AG20443 (cell line): Measurements from ENCODE around the gene PDSS2.
"Not testable (repeated sequence)": the region's sequence is repeated elsewhere in the genome, so short reads cannot be mapped to it uniquely, and the experiment has no call there.

Experiments
- DNase-seq: peaks from one replicate; pipeline ENCODE4 v3.0.0; 2012; ENCODE audit warnings: low spot score, mixed read lengths

Gene PDSS2, protein sequence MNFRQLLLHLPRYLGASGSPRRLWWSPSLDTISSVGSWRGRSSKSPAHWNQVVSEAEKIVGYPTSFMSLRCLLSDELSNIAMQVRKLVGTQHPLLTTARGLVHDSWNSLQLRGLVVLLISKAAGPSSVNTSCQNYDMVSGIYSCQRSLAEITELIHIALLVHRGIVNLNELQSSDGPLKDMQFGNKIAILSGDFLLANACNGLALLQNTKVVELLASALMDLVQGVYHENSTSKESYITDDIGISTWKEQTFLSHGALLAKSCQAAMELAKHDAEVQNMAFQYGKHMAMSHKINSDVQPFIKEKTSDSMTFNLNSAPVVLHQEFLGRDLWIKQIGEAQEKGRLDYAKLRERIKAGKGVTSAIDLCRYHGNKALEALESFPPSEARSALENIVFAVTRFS

GRCh38 chr6:107459283-107460082, at the start of gene PDSS2:
Gene PDSS2, minus strand, starts transcription at chr6:107459564. Its CDS starts 279 bp downstream, at chr6:107459285.
- DNase-seq = peak; percentile 98

- no peak for DNase-seq
Observed at GRCh38 chr6:107506145-107506544, 46.8 kb upstream of the PDSS2 start.

DNA sequence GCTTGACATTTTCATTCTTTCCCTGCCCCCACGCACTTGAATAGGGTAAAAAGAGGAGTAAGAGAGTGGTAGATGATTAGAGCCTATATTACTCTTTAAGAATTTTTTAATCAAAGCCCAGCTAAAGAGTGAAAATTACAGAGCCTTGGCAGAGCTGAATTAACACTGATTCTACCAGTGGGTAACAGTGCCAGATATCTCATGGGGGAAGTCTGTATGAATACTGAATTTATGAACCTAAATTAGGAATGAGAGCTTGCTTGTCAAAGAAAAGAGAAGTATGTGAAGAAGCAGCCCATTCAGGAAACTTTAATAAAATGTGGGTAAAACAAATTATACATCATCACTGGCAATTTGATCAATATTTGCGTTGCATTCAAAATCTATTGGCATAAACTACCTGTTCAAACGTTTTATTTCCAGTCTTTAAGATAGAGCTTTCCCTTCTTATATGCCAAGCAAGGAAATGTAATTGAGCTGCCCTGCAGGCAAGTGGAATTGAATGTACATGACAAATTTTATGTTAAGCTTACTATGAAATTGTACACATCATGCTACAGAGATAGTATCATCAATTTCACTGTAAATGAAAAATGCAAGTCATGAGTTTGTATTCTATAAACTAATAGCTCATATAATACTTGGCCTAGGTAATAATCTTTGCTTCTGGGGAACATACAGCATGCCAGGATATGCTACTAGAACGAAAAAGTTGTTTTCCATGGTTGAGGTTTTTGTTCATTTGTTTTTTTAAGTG, 45.1 kb upstream of the PDSS2 start:
- DNase-seq = no peak

DNA sequence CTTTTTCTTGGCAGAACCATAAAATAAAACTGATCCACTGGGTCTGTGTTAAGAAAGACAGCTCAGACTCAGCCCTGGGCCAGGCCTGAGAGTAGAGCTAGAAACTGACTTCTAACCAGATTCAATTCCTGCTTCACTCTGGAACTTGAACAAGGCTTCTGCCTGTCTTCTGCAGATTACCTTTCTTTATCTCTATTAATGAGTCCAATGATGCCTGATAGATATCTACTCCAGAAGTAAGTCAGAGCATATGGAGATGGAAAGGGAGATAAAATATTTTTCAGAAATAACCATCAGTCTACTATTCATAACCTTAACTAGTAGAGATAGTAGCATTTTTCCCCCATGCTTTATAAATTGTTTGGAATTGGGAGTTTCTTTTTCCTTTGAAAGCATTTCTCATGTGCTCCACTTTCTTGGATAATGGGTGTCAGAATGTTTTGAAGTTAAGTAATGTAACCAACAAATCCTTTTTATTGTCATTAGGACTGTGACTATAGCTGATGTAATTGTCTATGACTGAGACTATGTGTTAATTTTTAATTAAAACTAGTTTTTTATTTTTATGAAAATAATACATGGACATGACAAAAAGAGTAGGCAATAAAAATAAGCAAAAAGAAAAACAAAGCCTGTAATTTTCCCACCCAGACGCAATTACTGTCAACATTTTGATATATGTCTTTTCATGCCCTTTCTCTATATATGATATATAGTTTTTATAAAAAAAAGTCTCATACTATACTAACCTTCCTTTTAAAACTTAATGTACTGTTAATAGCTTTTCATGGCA, 37.7 kb upstream of the PDSS2 start:
- no peak for DNase-seq

DNA sequence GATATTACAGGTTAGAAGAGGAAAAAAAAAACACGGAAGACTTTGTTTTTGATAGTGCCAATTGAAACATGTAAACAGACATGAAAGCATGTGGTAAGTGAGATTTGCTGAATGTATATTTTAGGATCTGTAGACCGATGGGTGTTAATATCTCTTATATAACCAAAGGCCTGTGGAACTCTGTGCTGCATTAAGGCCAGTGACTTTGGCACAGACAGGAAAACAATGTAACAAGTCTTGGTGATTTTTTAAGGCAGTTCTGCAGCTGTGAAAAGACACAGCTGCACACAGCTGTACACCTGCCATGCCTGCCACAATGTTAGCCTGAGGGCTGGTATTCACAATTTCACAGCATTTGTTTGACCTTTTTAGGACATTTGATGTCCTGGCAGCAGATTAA, 36.6 kb upstream of the PDSS2 start:
- no peak for DNase-seq

DNA sequence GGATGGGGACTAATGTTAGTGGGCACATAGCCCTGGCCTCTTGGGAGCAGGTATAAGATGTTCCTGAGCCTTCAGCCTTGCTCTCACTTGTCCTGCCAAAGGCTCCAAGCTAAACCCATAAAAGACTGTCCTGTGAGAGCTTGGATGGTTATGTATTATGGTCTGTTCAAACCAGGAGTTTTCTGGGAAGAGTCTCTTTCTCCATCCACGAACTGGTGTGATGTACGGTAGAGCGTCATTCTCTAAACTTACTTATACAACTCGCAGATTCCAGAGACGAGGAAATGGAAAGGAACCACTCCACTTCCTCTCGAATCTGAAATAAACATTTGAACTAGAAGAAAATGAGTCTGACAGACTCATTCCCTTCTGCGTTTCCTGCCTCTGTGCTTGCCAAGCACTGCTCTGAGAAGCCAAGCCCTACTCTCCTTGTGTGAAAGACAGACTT, 35.9 kb upstream of the PDSS2 start:
- DNase-seq = peak; percentile 12

GRCh38 chr6:107493158-107494057, 34.0 kb upstream of the PDSS2 start:
- DNase-seq = no peak

- peak; percentile 70 for DNase-seq
Observed at GRCh38 chr6:107491760-107492660, 32.6 kb upstream of the PDSS2 start.

DNA sequence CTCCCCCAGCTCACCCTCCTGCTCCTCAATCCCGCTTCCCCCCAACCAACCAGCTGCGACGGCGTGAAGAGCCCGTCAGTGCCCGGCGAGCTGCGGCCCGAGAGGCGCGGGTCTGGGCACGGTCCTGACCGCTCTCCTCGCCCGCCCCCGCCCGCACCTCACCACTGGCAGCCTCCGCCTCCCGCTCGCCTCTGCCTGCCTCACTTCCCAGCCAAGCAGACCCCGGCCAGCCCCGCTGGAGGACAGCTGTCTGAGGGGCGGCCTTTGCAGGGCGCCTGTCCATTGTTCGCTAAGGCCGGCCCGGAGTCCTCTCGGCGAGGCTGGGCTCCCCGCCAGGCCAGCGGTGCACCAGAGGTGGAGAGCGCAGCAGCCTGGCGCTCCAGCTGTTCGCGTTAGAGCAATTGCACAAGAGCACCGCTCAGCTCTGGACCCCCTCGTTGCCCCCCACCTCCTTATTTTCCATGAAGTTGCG, 31.8 kb upstream of the PDSS2 start:
- peak; percentile 47 for DNase-seq

GRCh38 chr6:107490566-107491137, 31.3 kb upstream of the PDSS2 start:
- no peak for DNase-seq

GRCh38 chr6:107489636-107490565, 30.5 kb upstream of the PDSS2 start, which contains the start of gene SOBP:
Gene SOBP, plus strand, starts transcription at chr6:107490117. Its CDS starts 500 bp downstream, at chr6:107490617.
- peak; percentile 61 for DNase-seq

GRCh38 chr6:107488875-107489635, 29.7 kb upstream of the PDSS2 start:
- peak; percentile 54 for DNase-seq

- no peak for DNase-seq
Observed at GRCh38 chr6:107488174-107488874, 29.0 kb upstream of the PDSS2 start.

GRCh38 chr6:107485157-107485556, 25.8 kb upstream of the PDSS2 start:
- no peak for DNase-seq

DNA sequence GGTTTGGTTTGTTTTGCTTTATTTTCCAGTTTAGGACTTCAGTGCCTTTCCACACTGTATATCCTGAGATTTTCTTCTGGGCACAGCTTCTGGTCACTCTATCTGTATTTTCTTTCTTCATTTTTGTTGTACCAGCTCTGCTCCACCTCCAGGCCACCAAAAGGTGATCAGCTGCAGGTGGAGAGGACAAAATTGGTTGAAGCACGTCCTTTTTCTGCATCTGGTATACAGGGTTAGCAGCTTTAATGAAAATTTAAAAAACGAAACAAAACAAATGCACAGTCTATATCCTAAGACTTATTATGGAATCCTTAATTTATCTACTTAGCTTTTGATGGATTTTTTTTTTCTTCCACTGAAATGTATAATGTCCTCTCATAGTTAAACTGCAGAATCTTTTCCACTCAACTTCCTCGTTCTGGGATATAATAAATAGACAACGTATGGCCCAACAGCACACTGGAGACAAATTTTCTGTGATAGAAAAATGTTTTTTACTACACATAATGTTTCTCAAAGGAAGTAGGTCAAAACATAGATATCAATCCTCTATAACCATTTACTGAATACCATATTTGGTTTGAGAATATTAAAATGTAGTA, 19.8 kb upstream of the PDSS2 start:
- DNase-seq = no peak

DNA sequence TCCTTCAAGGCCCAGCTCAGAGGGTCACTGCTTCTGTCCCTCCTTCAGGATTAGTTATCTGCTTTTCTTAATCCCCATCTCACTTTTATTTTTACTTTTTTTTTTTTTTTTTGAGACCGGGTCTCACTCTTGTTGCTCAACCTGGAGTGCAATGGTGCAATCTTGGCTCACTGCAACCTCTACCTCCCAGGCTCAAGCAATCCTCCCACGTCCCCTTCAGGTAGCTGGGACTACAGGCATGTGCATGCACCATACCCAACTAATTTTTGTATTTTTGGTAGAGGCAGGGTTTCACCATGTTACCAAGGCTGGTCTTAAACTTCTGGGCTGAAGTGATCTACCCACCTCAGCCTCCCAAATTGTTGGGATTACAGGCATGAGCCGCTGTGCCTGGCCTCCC, 16.5 kb upstream of the PDSS2 start:
- not testable (repeated sequence) for DNase-seq
